GM21619 (cell line): ENCODE data around the gene VSIG1.

ENCODE experiments used
- ATAC-seq: cut with Tn5 transposase; IDR thresholded peaks from one replicate; pipeline ENCODE4 v1.9.1; 2021; ENCODE audit not compliant: unreplicated experiment

The VSIG1 gene

GRCh38 chrX:108044554-108045256 lies at the start of gene VSIG1:
Gene VSIG1 (plus strand): TSS chrX:108045065. CDS start chrX:108045131, 66 bp downstream.
- no peak for ATAC-seq

GRCh38 chrX:107996124-107996523 lies 48.7 kb upstream of the VSIG1 start:
- ATAC-seq = no peak

- ATAC-seq = no peak
Measured at GRCh38 chrX:108000751-108001150, 44.1 kb upstream of the VSIG1 start.

DNA sequence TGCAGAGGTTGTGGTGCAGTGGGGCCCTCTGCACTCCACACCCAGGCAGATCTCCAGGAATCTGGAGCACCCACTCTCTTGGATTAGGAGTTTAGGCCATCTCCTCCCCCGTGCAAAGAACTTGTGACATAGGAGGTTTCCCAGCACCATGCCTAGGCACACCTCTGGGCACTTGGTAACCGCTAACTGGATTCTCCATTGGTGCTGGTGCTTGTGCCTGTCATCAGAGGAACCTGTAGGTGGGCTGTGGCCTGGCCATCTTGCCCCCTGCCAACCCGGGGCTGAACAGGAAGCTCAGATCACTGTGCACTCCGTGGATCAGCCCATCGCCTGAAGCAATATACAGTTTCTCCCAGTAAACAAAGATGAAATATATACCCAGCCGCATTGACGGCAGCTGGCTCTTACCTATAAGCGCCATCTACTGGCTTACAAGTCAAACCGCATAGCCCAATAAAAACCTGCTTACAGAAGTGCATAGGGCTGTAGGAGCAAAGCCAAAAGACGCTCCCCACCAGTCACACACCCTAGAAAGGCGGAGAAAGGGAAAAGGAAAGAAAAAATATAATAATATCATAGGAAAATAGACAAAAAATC lies 43.5 kb upstream of the VSIG1 start:
- ATAC-seq = no peak

GRCh38 chrX:108018656-108019381 lies 26.0 kb upstream of the VSIG1 start:
- ATAC-seq = no peak

- ATAC-seq = no peak
Measured at GRCh38 chrX:108019382-108019875, 25.4 kb upstream of the VSIG1 start.

DNA sequence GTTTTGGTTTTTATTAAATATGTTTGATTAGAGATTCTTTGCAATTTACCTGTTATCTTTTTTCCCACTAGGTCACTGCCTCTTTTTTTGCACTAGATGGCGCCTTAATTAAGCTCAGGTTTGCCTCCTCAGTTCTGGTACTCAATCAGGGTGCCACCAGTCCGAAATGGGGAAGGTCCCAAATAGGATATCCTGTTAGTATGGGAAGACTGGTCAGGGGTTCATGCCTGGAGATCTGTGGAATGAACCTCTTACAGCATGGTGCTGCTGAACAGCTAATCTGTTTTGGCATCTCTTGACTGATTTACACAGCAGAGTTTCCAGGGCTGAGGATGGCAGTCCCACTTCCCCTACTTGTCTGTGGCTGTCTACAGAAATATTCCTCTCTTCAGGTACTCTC lies 24.2 kb upstream of the VSIG1 start:
- no peak for ATAC-seq

DNA sequence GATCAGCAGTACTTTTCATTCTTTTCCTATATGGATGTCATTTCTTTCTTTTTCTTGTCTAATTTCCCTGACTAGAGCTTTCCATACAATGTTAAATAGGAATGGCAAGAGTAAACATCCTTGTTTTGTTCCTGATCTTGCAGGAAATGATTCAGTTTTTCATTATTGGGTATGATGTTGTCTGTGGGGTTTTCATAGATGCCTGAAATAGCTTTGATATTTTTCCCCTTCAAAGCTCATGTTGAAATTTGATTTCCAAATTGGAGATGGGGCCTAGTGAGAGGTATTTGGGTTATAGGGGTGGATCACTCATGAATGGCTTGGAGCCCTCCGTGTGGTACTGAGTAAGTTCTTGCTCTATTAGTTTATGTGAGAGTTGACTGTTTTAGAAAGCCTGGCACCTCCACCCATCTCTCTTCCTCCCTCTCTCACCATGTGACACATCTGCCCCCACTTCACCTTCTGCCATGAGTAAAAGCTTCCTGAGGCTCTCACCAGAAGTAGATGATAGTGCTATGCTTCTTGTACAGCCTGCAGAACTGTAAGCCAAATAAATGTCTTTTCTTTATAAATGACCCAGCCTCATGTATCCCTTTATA lies 22.3 kb upstream of the VSIG1 start:
- ATAC-seq = no peak

- no peak for ATAC-seq
Measured at GRCh38 chrX:108025376-108025775, 19.5 kb upstream of the VSIG1 start.

GRCh38 chrX:108025954-108026600 lies 18.8 kb upstream of the VSIG1 start:
- ATAC-seq = no peak

GRCh38 chrX:108028854-108029253 lies 16.0 kb upstream of the VSIG1 start:
- ATAC-seq = no peak

DNA sequence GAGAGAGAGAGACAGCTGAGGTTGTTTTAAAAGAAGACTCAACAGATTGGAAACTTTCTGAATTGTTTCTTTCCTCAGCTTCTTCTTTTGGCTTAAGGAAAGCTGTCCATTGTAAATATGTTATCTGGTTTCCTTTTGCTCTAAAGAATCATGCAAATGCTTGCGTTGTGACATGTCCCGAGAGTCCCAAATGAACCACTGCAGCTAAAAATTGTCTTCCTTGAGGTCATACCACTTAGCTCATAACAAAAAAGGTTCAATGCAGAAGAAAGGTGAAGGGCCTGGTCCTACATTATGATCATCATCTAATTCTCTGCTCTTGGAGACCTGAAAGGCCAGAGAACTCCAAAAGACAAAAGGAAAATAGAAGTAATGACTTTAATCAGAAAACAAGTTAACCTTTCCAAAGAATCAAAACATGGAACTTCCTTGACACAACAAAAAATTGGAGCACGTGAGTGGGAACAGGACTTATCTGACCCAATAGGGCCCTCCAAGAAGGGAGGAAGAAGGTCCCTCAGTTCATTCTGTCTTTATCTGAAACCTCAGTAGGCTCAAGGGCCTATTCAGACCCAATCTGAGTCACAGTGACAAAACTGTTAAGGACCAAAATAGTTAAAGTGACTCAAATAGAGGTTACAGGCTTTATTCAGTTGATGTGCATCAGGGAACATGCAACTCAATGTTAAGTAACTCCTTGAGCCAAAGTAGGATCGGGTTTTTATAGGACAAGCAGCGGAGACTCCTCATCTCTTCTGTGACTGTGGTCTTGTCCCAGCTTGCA lies 14.7 kb upstream of the VSIG1 start:
- ATAC-seq = peak; percentile 68

DNA sequence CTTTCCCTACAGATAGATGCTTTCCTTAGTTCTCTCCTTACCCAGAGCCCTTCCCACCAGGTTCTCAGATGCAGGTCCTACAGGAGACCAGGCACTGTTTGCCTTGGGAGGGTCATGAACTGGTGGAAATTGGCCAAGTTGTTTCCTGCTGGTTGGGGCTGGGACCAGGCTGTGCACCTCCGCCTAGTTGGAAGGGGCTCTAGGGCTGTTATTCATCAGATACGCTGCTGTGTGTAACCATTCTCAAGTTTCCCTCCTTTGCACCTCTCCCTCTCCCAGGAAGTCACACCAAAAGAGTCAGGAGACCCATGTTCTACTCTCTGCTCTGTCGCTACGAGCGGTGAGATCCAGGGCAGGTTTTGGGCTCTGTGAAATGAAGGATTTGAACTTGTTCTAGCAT lies 11.9 kb upstream of the VSIG1 start:
- ATAC-seq = no peak

DNA sequence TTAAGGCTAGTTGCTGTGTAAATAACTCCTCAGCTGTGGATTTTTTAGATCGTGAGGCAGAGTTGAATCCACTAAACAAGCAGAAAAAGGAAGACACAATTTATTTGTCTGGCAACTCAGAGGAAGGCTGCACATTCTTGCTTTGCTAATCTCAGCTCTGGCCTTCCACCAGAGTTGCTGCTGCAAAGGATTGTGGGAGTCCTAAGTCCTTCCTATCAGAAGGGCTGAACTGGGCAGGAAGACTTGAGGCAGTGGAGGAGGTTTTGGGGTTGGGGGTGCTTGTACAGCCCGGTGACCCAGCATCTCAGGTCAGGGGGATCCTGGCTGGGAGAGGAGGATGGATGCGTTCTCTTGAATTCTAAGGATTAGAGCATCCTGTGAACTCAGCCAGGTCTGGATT lies 11.0 kb upstream of the VSIG1 start:
- no peak for ATAC-seq

DNA sequence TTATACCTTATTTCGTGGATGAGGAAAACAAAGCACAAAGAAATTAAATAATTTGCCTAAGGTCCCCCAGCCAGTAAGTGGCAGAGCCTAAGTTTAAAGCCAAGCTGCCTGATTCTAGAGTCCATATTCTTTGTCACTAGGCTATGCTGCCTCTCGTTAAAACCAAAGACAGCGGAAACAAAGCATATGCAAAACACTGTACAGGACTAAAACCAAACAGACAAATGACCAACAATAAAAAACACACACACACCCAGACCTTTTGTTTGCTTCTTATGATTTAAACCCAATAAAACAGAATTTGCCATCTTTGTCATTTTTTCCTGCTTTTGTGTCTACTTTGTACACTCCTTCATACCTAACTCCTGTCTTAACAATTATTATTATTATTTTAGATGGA lies 10.1 kb upstream of the VSIG1 start:
- no peak for ATAC-seq

- ATAC-seq = no peak
Measured at GRCh38 chrX:108036298-108036973, 8.4 kb upstream of the VSIG1 start.

DNA sequence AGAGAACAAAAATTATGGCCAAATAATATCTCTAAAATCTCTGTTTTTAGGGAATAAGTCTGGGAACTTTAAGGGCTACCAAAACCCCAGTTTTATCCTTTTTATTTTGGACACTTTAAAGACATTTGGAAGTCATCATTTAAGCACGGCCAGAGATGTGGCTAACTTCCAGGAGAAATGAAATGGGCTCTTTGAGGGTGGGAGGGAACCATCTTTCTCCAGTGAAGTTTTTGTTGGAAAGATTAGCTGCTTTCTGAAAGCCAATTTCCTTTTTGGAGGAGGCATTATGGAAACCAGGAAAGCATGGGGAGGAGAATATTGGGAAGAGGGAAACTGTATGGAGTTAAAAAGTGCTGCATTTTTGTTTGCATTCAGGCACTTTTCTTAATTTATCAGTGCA lies 4.8 kb downstream of the VSIG1 start:
- ATAC-seq = no peak

- ATAC-seq = no peak
Measured at GRCh38 chrX:108053218-108053617, 8.4 kb downstream of the VSIG1 start.

GRCh38 chrX:108055546-108055945 lies 10.7 kb downstream of the VSIG1 start:
- no peak for ATAC-seq

- no peak for ATAC-seq
Measured at GRCh38 chrX:108059801-108060200, 14.9 kb downstream of the VSIG1 start.
